Tibial artery (tissue), 4 donors: ENCODE data around the gene DPM2.

Source experiments
- DNase-seq, 2 donors: peaks; one replicate each; pipeline ENCODE4 v3.0.0-alpha.2; 2019
- H3K27ac ChIP-seq, 2 donors: fragments of 200-600 bp; sonication (generic) in 1 of 2; 1 replicate in 1 of 2; 2 replicates in 1 of 2; pipeline ENCODE4 v1.5.1; 2018 to 2019; ENCODE audit warnings: mild to moderate bottlenecking in 1 of 2
- H3K27me3 ChIP-seq, 2 donors: fragments of 200-600 bp; sonication (generic) in 1 of 2; one replicate each; pipeline versions ENCODE4 v1.5.1 to v1.6.0; 2016 to 2019
- H3K36me3 ChIP-seq, 3 donors: fragments of 200-600 bp; sonication (generic) in 2 of 3; one replicate each; pipeline ENCODE4 v1.5.1; 2016 to 2019; ENCODE audit warnings: mild to moderate bottlenecking in 2 of 3
- H3K4me1 ChIP-seq, 4 donors: fragments of 200-600 bp; sonication (generic) in 2 of 4; 1 replicate in 3 of 4; 2 replicates in 1 of 4; pipeline ENCODE4 v1.5.1; 2016 to 2019
- H3K4me3 ChIP-seq, 2 donors: fragments of 200-600 bp; sonication (generic) in 1 of 2; 1 replicate in 1 of 2; 2 replicates in 1 of 2; pipeline ENCODE4 v1.5.1; 2018 to 2019; ENCODE audit warnings: mild to moderate bottlenecking in 2 of 2
- H3K9me3 ChIP-seq, 3 donors: fragments of 200-600 bp; sonication (generic) in 1 of 3; one replicate each; pipeline ENCODE4 v1.5.1; 2016 to 2019
- intact Hi-C: fragments of 100-400 bp; cut with DNase I; formaldehyde crosslinking; loops from one replicate; pipeline ENCODE4 v1.15.0; 2023; ENCODE audit warnings: low total_unique reads
- TF ChIP-seq, protein P1 (sequence below), 2 experiments: fragments of 200-600 bp in 1 of 2; fragments of 450-650 bp in 1 of 2; IDR thresholded peaks; one replicate each; pipeline ENCODE4 v1.5.1; 2017 to 2019; ENCODE audit warnings: antibody characterized with exemption in 2 of 2, mild to moderate bottlenecking in 1 of 2, moderate library complexity in 1 of 2

DPM2 gene

DNA sequence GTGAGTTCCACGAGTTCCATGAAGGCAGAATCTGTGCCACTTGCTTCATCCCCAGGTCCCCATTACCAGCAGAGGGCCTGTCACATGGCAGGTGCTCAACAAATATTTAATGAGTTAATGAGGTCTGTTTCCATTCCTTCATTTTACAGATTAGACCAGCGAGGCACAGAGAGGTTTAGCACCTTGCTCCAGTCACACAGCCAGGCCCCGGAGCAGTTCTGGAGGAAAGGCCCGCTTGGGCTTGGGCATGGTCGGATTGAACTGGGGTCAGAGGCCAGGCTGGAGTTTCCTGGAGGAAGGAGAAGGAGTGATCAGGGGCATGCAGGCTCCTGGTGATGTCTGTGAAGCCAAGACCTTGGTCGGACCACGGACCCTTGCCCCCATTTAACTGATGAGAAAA, 16.9 kb downstream of the DPM2 start:
- no peaks in the 10 kb centered on the region for H3K36me3 ChIP-seq
- H3K27ac ChIP-seq: peak overlapping the region in 1 of 2 donors; percentile 76
- H3K9me3 ChIP-seq: no peaks in the 10 kb centered on the region
- H3K4me1 ChIP-seq: peaks cover 6 to 53% (median 40%) of the 10 kb centered on the region in 4 donors
- DNase-seq: no peak
- TF ChIP-seq, protein P1, sequence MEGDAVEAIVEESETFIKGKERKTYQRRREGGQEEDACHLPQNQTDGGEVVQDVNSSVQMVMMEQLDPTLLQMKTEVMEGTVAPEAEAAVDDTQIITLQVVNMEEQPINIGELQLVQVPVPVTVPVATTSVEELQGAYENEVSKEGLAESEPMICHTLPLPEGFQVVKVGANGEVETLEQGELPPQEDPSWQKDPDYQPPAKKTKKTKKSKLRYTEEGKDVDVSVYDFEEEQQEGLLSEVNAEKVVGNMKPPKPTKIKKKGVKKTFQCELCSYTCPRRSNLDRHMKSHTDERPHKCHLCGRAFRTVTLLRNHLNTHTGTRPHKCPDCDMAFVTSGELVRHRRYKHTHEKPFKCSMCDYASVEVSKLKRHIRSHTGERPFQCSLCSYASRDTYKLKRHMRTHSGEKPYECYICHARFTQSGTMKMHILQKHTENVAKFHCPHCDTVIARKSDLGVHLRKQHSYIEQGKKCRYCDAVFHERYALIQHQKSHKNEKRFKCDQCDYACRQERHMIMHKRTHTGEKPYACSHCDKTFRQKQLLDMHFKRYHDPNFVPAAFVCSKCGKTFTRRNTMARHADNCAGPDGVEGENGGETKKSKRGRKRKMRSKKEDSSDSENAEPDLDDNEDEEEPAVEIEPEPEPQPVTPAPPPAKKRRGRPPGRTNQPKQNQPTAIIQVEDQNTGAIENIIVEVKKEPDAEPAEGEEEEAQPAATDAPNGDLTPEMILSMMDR (IDR thresholded peaks at IDR 0.05): no peak
- H3K4me3 ChIP-seq: no peak overlapping the region
- intact Hi-C loops: loop anchor here (2.0 to 5.0 kb wide), 2 partner anchors 328 to 418 kb away; no protein-coding TSS in a partner anchor
- H3K27me3 ChIP-seq: peaks cover 0 to 15% of the 10 kb centered on the region in 2 donors

DNA sequence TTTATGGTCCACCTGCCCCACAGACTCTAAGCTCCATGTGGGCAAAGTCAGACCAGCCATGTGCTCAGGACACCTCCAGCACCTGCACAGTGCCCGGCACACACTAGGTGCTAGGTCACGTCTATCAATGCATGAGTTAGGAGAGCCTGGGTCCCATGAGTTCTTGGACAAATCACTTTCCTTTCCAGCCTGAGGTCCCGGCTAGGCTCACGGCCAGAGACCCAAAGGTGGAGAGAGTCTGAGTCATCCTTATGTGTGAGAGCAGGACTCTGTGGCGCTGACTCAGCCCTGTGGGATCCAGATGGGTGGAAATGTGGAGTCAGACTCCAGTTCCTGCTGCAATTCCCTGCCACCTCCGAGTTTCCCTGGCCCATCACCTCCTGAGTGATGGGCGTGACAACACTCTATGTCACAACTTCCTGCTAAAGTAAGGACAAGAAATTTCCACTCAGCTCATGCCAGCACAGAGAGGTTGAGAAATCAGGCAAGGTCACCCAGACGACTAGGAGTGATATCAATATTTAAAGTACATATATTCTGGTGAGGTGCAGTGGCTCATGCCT, 18.3 kb downstream of the DPM2 start:
- Histone ChIP-seq H3K4me1 (peaks cover 6 to 66% (median 49%) of the 10 kb centered on the region in 4 donors), H3K9me3 (no peaks in the 10 kb centered on the region), H3K4me3 (no peak overlapping the region), H3K27me3 (peaks cover 0 to 5% of the 10 kb centered on the region in 2 donors), H3K36me3 (no peaks in the 10 kb centered on the region), H3K27ac (peak overlapping the region; percentile 58 to 76)
- intact Hi-C loops: loop anchor here (2.0 to 5.0 kb wide), 2 partner anchors 133 to 307 kb away; partner anchors contain the start of genes CDK9 and STXBP1
- TF ChIP-seq, protein P1 (IDR thresholded peaks at IDR 0.05): peak in 1 of 2 experiments; percentile 15
- DNase-seq: peak; percentile 97

DNA sequence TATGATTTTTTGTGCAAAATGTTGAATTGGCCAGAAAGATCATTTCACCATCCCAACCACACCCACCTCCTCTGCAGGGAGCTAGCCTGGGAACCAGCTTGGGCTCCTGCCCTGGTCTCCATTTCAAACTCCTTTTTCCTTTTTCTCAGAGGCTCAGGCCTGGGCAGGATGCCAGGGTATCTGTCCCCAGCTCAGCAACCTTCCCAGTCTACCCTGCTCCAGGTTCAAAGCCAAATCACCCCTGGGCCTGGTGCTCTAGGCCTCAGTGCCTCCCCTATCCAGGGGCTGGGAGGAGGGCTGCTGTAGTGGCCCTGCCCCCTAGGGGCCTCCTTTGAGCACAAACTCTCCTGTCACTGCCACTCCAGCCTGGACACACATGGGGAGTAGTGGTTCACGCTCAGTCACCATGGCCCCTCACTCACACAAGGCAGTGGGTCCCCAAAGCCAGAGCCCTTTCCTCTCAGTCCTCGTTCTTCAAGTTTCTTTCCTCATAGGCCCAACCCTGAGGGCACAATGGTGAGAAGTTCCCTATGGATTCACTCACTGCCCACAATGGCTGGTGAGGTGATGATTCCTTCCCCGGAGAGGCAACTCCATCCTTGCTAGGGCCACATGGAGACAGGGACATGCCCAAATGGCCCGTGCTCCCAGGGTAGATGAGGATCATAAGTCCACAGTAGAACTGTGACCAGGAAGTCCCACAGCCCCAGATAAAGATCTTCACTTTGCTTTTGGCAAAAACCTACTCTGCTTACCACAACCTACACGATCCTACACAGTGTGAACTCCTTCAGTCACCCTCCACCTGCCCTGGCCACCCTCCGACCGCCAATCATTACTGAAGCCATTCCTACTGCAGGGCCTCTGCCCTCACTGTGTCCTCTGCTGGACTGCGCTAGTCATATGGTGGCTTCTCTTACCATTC, 19.2 kb downstream of the DPM2 start:
- Histone ChIP-seq H3K27ac (peak overlapping the region; percentile 58 to 76), H3K9me3 (no peaks in the 10 kb centered on the region), H3K27me3 (peaks cover 0 to 5% of the 10 kb centered on the region in 2 donors), H3K36me3 (peaks cover 0 to 7% (median 3%) of the 10 kb centered on the region in 3 donors), H3K4me3 (no peak overlapping the region), H3K4me1 (peaks cover 6 to 66% (median 49%) of the 10 kb centered on the region in 4 donors)
- no peak for DNase-seq
- TF ChIP-seq, protein P1 (IDR thresholded peaks at IDR 0.05): no peak
- intact Hi-C loops: loop anchor here (2.0 to 5.0 kb wide), 2 partner anchors 132 to 306 kb away; partner anchors contain the start of genes CDK9 and STXBP1

DNA sequence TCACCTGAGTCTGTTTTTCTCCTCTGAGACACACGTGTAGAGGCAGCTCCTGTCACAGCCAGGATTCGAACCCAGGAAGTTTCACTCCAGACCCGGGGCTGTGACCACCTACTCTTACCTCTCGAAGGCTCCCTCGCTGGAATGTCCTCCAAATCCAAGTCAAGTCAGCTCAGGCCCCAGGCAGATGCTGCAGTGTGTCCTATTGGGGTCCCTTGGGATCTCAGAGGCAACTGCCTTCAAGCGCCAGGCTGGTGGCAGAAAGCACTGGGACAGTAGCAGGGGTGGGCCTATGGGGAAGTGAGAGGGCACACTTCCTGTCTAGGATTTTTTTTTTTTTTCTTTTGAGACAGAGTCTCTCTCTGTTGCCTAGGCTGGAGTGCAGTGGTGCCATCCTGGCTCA, 20.1 kb downstream of the DPM2 start:
- Histone ChIP-seq H3K27ac (peak overlapping the region; percentile 58 to 76), H3K9me3 (no peaks in the 10 kb centered on the region), H3K4me3 (no peak overlapping the region), H3K4me1 (peaks cover 6 to 66% (median 49%) of the 10 kb centered on the region in 4 donors), H3K36me3 (peaks cover 0 to 14% (median 5%) of the 10 kb centered on the region in 3 donors), H3K27me3 (peaks cover 0 to 5% of the 10 kb centered on the region in 2 donors)
- intact Hi-C loops: loop anchor here (2.0 to 5.0 kb wide), 2 partner anchors 131 to 305 kb away; partner anchors contain the start of genes CDK9 and STXBP1
- TF ChIP-seq, protein P1 (IDR thresholded peaks at IDR 0.05): no peak
- no peak for DNase-seq

- DNase-seq: peak; percentile 95 to 98
- H3K27ac ChIP-seq: peak within 1 kb of the TSS; percentile 74 to 87
- peaks cover 6 to 65% (median 48%) of the 10 kb centered on the region in 4 donors for H3K4me1 ChIP-seq
- H3K4me3 ChIP-seq: peak within 1 kb of the TSS; percentile 76 to 81
- H3K27me3 ChIP-seq: peaks cover 0 to 3% of the 10 kb centered on the region in 2 donors
- TF ChIP-seq, protein P1 (IDR thresholded peaks at IDR 0.05): no peak
- H3K36me3 ChIP-seq: peaks cover 2 to 21% (median 12%) of the 10 kb centered on the region in 3 donors
- intact Hi-C loops: loop anchor here (5.0 kb wide), 1 partner anchor 305 kb away; the partner anchor contains the start of gene STXBP1
- no peaks in the 10 kb centered on the region for H3K9me3 ChIP-seq
These were observed 20.7 kb downstream of the DPM2 start, which contains the start of gene ST6GALNAC4 for GRCh38 chr9:127916720-127917581. ST6GALNAC4 (minus strand) TSS chr9:127917041; CDS start chr9:127916419, 622 bp downstream.
